ENCODE results near the gene PHC2.

PHC2 gene

DNA sequence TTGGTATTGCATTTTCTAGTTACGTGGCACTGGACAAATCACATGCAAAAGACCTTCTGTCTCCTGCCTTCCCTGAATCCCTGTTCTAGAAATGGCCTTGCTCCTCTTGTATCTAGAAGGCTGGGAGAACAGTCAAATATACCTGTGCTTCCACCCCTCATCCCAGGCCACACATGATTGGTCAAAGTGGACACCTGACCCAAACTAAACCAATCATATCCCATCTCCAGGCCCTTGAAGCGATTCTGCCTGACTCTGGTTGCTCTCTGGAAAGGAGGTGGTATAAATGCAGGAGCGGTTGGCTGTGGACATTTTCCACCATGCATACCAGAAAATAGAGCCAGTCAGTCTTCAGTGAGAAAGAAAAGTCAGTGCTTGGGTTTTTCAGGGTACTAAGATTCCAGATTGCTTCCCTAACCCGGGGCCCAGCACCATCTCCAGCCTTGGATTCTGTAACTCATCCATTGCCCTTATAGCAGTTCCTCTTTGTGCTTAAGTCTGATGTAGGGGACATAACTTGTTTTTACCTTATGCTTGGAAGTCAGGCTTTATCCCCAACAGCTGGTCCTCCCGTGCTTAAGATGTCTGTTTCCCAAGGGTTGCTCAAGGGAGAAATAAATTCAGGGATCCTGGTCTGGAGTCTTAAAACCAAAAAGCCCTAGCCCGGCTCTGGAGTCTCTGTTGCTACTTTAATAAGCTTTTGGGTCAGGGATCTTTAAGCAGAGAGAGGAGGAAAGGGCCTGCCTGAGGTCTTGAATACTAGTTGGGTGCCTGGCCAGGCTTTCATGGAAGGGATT lies 7.7 kb upstream of the PHC2 start:
- TF ChIP-seq, protein P1, sequence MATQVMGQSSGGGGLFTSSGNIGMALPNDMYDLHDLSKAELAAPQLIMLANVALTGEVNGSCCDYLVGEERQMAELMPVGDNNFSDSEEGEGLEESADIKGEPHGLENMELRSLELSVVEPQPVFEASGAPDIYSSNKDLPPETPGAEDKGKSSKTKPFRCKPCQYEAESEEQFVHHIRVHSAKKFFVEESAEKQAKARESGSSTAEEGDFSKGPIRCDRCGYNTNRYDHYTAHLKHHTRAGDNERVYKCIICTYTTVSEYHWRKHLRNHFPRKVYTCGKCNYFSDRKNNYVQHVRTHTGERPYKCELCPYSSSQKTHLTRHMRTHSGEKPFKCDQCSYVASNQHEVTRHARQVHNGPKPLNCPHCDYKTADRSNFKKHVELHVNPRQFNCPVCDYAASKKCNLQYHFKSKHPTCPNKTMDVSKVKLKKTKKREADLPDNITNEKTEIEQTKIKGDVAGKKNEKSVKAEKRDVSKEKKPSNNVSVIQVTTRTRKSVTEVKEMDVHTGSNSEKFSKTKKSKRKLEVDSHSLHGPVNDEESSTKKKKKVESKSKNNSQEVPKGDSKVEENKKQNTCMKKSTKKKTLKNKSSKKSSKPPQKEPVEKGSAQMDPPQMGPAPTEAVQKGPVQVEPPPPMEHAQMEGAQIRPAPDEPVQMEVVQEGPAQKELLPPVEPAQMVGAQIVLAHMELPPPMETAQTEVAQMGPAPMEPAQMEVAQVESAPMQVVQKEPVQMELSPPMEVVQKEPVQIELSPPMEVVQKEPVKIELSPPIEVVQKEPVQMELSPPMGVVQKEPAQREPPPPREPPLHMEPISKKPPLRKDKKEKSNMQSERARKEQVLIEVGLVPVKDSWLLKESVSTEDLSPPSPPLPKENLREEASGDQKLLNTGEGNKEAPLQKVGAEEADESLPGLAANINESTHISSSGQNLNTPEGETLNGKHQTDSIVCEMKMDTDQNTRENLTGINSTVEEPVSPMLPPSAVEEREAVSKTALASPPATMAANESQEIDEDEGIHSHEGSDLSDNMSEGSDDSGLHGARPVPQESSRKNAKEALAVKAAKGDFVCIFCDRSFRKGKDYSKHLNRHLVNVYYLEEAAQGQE (IDR thresholded peaks at IDR 0.05; ENCODE audit: low read depth) = no peak
- TF ChIP-seq, protein P2, sequence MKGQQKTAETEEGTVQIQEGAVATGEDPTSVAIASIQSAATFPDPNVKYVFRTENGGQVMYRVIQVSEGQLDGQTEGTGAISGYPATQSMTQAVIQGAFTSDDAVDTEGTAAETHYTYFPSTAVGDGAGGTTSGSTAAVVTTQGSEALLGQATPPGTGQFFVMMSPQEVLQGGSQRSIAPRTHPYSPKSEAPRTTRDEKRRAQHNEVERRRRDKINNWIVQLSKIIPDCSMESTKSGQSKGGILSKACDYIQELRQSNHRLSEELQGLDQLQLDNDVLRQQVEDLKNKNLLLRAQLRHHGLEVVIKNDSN (IDR thresholded peaks at IDR 0.05) = peak; percentile 68
- no peak for TF ChIP-seq CEBPB (IDR thresholded peaks at IDR 0.05)
- no peak for TF ChIP-seq EP300 (IDR thresholded peaks at IDR 0.05; ENCODE audit: borderline replicate concordance)

DNA sequence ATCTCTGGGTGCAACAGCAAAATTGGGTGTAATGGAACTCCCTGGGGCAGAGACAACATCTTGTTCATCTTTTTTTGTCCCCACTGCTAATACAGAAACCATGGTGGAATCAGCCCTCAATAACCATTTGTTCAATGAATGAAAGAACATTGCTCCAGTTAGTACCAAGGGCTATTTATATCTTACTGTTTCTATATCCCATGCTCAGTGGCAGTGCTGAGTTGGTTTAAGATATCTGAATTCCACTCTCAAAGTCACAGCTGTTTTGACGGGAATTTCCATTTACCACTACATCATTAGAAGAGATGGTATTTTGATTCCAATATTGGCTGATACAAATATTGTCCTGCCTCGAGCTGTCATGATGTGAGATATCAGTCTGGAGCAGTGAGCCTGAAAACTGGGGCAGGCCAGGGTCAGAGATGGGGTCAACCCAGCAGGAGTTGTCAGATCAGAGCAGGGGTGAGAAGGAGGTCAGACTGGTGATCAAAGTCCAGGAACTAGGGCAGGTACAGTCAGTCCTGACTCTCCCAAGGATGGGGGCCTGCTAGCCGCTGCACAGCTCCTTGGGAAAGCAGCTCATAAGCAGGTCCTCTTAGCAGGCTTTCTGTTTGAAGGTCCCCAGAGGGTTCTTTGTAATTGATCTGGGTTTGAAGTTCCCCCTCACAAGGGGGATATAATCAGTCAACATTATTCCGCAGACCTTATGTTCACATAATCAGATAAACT lies 5.8 kb upstream of the PHC2 start:
- TF ChIP-seq NFIC (IDR thresholded peaks at IDR 0.05) (no peak), EGR1 (IDR thresholded peaks at IDR 0.05) (no peak), TEAD4 (IDR thresholded peaks at IDR 0.05) (no peak), CEBPB (IDR thresholded peaks at IDR 0.05) (no peak), ZBTB7A (IDR thresholded peaks at IDR 0.05; ENCODE audit: low read depth) (no peak), EP300 (IDR thresholded peaks at IDR 0.05; ENCODE audit: borderline replicate concordance) (no peak), TCF12 (IDR thresholded peaks at IDR 0.05; ENCODE audit: low read depth) (no peak), FOXM1 (IDR thresholded peaks at IDR 0.05; ENCODE audit: borderline replicate concordance, low read depth) (no peak), RAD21 (IDR thresholded peaks at IDR 0.05; ENCODE audit: low read depth) (no peak), TAF1 (IDR thresholded peaks at IDR 0.05; ENCODE audit: low read depth) (no peak), YY1 (IDR thresholded peaks at IDR 0.05; ENCODE audit: low read depth) (no peak), CREB1 (IDR thresholded peaks at IDR 0.05; ENCODE audit: low read depth) (no peak)
- TF ChIP-seq, protein P1 (IDR thresholded peaks at IDR 0.05; ENCODE audit: low read depth) = no peak
- TF ChIP-seq, protein P3, sequence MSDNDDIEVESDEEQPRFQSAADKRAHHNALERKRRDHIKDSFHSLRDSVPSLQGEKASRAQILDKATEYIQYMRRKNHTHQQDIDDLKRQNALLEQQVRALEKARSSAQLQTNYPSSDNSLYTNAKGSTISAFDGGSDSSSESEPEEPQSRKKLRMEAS (IDR thresholded peaks at IDR 0.05) = no peak
- TF ChIP-seq, protein P2 (IDR thresholded peaks at IDR 0.05) = no peak

DNA sequence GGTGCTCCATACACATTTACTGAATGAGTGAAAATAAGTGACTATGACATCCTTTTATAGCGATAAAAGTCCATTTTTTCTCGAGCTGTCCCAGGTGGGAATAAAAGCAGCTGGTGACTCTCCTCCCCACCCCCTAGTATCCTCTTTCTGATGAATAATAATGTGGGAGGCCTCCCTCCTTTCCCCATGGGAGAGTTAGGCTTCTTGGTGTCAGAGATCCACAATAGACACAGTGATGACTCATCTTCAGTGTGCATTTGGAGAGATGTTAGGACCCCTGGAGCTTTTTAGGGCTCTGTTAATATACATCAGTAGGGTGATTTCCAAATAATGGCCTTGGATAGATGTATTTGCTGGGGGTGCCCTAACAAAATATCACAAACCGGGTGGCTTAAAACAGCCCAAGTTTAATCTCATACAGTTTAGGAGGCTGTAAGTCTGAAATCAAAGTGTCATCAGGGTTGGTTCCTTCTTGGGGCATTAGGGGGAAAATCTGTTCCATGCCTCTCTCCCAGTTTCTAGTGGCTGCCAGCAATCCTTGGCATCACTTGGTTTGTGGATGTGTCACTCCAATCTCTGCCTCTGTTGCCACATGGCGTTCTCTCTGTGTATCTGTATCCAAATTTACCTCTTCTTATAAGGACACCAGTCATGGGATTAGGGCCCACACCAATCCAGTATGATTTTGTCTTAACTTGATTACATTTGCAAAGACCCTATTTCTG lies 4.4 kb upstream of the PHC2 start:
- no peak for TF ChIP-seq RAD21 (IDR thresholded peaks at IDR 0.05; ENCODE audit: low read depth)

DNA sequence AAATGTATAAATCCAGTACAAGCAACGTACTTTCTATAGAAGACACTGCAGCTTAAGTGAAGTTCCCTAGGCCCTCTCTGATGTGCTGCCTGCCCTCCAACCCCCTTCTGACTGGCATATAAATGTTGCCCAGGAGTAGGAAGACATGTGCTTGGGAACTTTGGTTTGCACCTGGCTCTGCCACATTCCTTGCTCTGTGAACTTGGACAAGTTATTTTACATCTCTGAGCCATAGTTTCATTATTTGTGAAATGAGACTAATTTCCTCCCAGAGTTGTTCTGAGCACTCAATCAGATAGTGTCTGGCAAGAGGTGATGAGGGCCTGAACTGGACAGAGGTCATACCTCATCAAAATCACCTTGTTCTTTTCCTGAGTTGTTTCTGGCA lies 3.5 kb upstream of the PHC2 start:
- TF ChIP-seq CREB1 (IDR thresholded peaks at IDR 0.05; ENCODE audit: low read depth) (no peak), TCF12 (IDR thresholded peaks at IDR 0.05; ENCODE audit: low read depth) (no peak), TAF1 (IDR thresholded peaks at IDR 0.05; ENCODE audit: low read depth) (no peak), TEAD4 (IDR thresholded peaks at IDR 0.05) (no peak), RAD21 (IDR thresholded peaks at IDR 0.05; ENCODE audit: low read depth) (no peak)
- TF ChIP-seq, protein P3 (IDR thresholded peaks at IDR 0.05) = no peak

DNA sequence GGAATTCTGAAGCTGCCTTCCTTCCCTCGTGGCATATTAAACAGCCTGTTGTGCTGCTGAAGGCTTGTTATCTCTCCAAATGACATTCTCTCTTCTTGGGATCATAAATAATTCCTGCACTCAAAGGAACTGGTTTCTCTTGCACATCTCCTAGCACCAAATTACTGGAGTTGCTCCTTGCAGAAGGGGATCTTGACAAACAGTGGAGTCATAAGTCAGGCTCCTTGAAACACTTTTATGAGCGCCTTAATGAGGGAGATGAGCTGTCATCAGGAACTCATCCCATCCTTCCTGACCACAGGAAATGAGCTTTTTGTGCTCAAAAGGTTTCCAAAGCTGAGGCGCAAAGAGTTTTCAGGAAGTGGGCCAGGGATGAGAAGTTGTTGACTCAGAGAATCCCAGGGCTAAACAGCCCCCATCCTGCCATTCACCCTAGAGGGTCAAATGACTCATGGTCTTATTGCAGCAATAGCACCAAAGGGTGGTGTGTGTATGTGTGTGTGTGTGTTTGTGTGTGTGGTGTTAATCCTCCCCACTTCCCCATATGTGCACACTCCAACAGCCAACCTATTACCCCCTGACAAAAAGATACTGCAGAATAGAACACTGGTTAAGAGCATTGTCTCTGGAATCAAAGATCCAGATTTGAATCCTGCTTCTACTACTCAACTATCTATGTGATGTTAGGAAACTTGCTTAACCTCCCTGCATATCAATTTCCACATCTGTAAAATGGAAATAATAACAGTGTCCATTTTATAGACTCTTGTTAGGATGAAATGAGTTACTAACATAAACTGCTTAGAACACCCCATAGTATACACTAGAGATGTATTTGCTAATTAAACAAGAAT lies 2.8 kb upstream of the PHC2 start:
- TF ChIP-seq, protein P3 (IDR thresholded peaks at IDR 0.05) = no peak
- TF ChIP-seq CREB1 (IDR thresholded peaks at IDR 0.05; ENCODE audit: low read depth) = no peak
- TF ChIP-seq EGR1 (IDR thresholded peaks at IDR 0.05) = no peak
- TF ChIP-seq TCF12 (IDR thresholded peaks at IDR 0.05; ENCODE audit: low read depth) = no peak
- TF ChIP-seq ZBTB7A (IDR thresholded peaks at IDR 0.05; ENCODE audit: low read depth) = no peak
- TF ChIP-seq TAF1 (IDR thresholded peaks at IDR 0.05; ENCODE audit: low read depth) = no peak
- TF ChIP-seq CEBPB (IDR thresholded peaks at IDR 0.05) = no peak
- no peak for TF ChIP-seq RAD21 (IDR thresholded peaks at IDR 0.05; ENCODE audit: low read depth)
- no peak for TF ChIP-seq YY1 (IDR thresholded peaks at IDR 0.05; ENCODE audit: low read depth)
- no peak for TF ChIP-seq EP300 (IDR thresholded peaks at IDR 0.05; ENCODE audit: borderline replicate concordance)
- TF ChIP-seq, protein P1 (IDR thresholded peaks at IDR 0.05; ENCODE audit: low read depth) = no peak
- no peak for TF ChIP-seq FOXM1 (IDR thresholded peaks at IDR 0.05; ENCODE audit: borderline replicate concordance, low read depth)
- TF ChIP-seq, protein P2 (IDR thresholded peaks at IDR 0.05) = no peak
